Measurements from ENCODE around the gene CNTN1. TPM values are rescaled to one million over a fixed set of nuclear protein-coding genes. Genes with fewer than 3 reads are reported as not detected.

CNTN1 gene
- total RNA-seq, 3 donors from 2014 or later (not counting 1 experiment from before 2014, with no cell fraction given) = not detected

- H3K27ac Mint-ChIP-seq = no peak overlapping the region
- DNase-seq (no peak), ATAC-seq (no peak)
- Histone ChIP-seq H3K27me3 (ENCODE audit: control insufficient read depth, insufficient read depth, low read length) (no peaks in the 10 kb centered on the region), H3K27ac (ENCODE audit: low read length) (no peak overlapping the region), H3K4me1 (ENCODE audit: control insufficient read depth, insufficient read depth, low read length) (no peaks in the 10 kb centered on the region), H3K4me3 (ENCODE audit: low read length) (no peak overlapping the region), H3K36me3 (ENCODE audit: control insufficient read depth, insufficient read depth, low read length) (no peaks in the 10 kb centered on the region), H3K9me3 (ENCODE audit: control insufficient read depth, insufficient read depth, low read length) (no peaks in the 10 kb centered on the region)
- no peak overlapping the region for H3K4me3 Mint-ChIP-seq
- H3K36me3 Mint-ChIP-seq = no peaks in the 10 kb centered on the region
- no peaks in the 10 kb centered on the region for H3K27me3 Mint-ChIP-seq (ENCODE audit: low read depth in 2 of 2)
- intact Hi-C loops (cut with micrococcal nuclease) = no loop called here
- 100% methylated on average over 1 of the region's 3 CpGs for WGBS (ENCODE audit: insufficient coverage)
- TF ChIP-seq, protein P1, sequence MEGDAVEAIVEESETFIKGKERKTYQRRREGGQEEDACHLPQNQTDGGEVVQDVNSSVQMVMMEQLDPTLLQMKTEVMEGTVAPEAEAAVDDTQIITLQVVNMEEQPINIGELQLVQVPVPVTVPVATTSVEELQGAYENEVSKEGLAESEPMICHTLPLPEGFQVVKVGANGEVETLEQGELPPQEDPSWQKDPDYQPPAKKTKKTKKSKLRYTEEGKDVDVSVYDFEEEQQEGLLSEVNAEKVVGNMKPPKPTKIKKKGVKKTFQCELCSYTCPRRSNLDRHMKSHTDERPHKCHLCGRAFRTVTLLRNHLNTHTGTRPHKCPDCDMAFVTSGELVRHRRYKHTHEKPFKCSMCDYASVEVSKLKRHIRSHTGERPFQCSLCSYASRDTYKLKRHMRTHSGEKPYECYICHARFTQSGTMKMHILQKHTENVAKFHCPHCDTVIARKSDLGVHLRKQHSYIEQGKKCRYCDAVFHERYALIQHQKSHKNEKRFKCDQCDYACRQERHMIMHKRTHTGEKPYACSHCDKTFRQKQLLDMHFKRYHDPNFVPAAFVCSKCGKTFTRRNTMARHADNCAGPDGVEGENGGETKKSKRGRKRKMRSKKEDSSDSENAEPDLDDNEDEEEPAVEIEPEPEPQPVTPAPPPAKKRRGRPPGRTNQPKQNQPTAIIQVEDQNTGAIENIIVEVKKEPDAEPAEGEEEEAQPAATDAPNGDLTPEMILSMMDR (IDR thresholded peaks at IDR 0.05) = no peak
- H3K4me1 Mint-ChIP-seq = no peaks in the 10 kb centered on the region
- peaks cover 9 to 11% of the 10 kb centered on the region in 2 donors for H3K9me3 Mint-ChIP-seq
Measured at GRCh38 chr12:40889329-40889728, 197.1 kb downstream of the CNTN1 start.

DNA sequence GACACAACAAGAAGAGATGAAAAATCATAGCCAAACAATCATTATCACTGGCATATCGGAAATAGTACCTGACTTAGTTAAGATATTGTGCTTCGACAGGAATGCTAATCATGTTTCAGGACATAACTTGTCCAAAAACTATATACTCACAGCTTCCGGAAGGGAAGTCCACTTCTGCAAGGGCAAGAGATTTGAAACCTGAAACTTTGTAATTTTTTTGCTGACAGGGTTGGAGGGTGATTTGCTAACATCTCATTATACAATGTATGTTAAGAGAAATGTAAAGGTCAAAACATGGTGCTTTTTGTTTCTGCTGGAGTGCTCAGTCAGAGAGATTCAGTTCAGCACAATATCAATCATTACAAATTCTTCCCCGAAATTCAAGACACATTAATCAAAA is 200.3 kb downstream of the CNTN1 start:
- Mint-ChIP-seq H3K9me3 (peaks cover 9 to 12% of the 10 kb centered on the region in 2 donors), H3K36me3 (no peaks in the 10 kb centered on the region), H3K4me1 (no peaks in the 10 kb centered on the region), H3K27me3 (ENCODE audit: low read depth in 2 of 2) (no peaks in the 10 kb centered on the region), H3K27ac (no peak overlapping the region), H3K4me3 (no peak overlapping the region)
- 75% methylated on average over 2 of the region's 4 CpGs for WGBS (ENCODE audit: insufficient coverage)
- no peaks in the 10 kb centered on the region for H3K9me3 ChIP-seq (ENCODE audit: control insufficient read depth, insufficient read depth, low read length)
- no peaks in the 10 kb centered on the region for H3K4me1 ChIP-seq (ENCODE audit: control insufficient read depth, insufficient read depth, low read length)
- no peaks in the 10 kb centered on the region for H3K27me3 ChIP-seq (ENCODE audit: control insufficient read depth, insufficient read depth, low read length)
- intact Hi-C loops (cut with micrococcal nuclease) = no loop called here
- TF ChIP-seq, protein P1 (IDR thresholded peaks at IDR 0.05) = no peak
- no peaks in the 10 kb centered on the region for H3K36me3 ChIP-seq (ENCODE audit: control insufficient read depth, insufficient read depth, low read length)
- H3K27ac ChIP-seq (ENCODE audit: low read length) = no peak overlapping the region
- H3K4me3 ChIP-seq (ENCODE audit: low read length) = no peak overlapping the region
- no peak for ATAC-seq
- no peak for DNase-seq

- TF ChIP-seq, protein P1 (IDR thresholded peaks at IDR 0.05) = no peak
- H3K27ac Mint-ChIP-seq = no peak overlapping the region
- Histone ChIP-seq H3K27ac (ENCODE audit: low read length) (no peak overlapping the region), H3K36me3 (ENCODE audit: control insufficient read depth, insufficient read depth, low read length) (no peaks in the 10 kb centered on the region), H3K9me3 (ENCODE audit: control insufficient read depth, insufficient read depth, low read length) (no peaks in the 10 kb centered on the region), H3K4me3 (ENCODE audit: low read length) (no peak overlapping the region), H3K4me1 (ENCODE audit: control insufficient read depth, insufficient read depth, low read length) (no peaks in the 10 kb centered on the region), H3K27me3 (ENCODE audit: control insufficient read depth, insufficient read depth, low read length) (no peaks in the 10 kb centered on the region)
- 86% methylated on average over 3 of the region's 3 CpGs for WGBS (ENCODE audit: insufficient coverage)
- no peaks in the 10 kb centered on the region for H3K27me3 Mint-ChIP-seq (ENCODE audit: low read depth in 2 of 2)
- intact Hi-C loops (cut with micrococcal nuclease) = no loop called here
- H3K36me3 Mint-ChIP-seq = no peaks in the 10 kb centered on the region
- no peak overlapping the region for H3K4me3 Mint-ChIP-seq
- no peaks in the 10 kb centered on the region for H3K4me1 Mint-ChIP-seq
- H3K9me3 Mint-ChIP-seq = peaks cover 5 to 9% of the 10 kb centered on the region in 2 donors
- no peak for DNase-seq
- ATAC-seq = no peak
Measured at GRCh38 chr12:40898505-40898904, 206.3 kb downstream of the CNTN1 start.

GRCh38 chr12:40903040-40903439 is 210.8 kb downstream of the CNTN1 start:
- DNase-seq = no peak
- Mint-ChIP-seq H3K27ac (no peak overlapping the region), H3K9me3 (peaks cover 0 to 9% of the 10 kb centered on the region in 2 donors), H3K4me3 (no peak overlapping the region), H3K36me3 (no peaks in the 10 kb centered on the region), H3K27me3 (ENCODE audit: low read depth in 2 of 2) (no peaks in the 10 kb centered on the region), H3K4me1 (no peaks in the 10 kb centered on the region)
- Histone ChIP-seq H3K4me3 (ENCODE audit: low read length) (no peak overlapping the region), H3K36me3 (ENCODE audit: control insufficient read depth, insufficient read depth, low read length) (no peaks in the 10 kb centered on the region), H3K27me3 (ENCODE audit: control insufficient read depth, insufficient read depth, low read length) (no peaks in the 10 kb centered on the region), H3K27ac (ENCODE audit: low read length) (no peak overlapping the region), H3K4me1 (ENCODE audit: control insufficient read depth, insufficient read depth, low read length) (no peaks in the 10 kb centered on the region), H3K9me3 (ENCODE audit: control insufficient read depth, insufficient read depth, low read length) (no peaks in the 10 kb centered on the region)
- no peak for ATAC-seq
- intact Hi-C loops (cut with micrococcal nuclease) = no loop called here
- TF ChIP-seq, protein P1 (IDR thresholded peaks at IDR 0.05) = no peak
- 78% methylated on average over 1 of the region's 1 CpG for WGBS (ENCODE audit: insufficient coverage)
